ENCODE data around the gene FAH.

Gene FAH

DNA sequence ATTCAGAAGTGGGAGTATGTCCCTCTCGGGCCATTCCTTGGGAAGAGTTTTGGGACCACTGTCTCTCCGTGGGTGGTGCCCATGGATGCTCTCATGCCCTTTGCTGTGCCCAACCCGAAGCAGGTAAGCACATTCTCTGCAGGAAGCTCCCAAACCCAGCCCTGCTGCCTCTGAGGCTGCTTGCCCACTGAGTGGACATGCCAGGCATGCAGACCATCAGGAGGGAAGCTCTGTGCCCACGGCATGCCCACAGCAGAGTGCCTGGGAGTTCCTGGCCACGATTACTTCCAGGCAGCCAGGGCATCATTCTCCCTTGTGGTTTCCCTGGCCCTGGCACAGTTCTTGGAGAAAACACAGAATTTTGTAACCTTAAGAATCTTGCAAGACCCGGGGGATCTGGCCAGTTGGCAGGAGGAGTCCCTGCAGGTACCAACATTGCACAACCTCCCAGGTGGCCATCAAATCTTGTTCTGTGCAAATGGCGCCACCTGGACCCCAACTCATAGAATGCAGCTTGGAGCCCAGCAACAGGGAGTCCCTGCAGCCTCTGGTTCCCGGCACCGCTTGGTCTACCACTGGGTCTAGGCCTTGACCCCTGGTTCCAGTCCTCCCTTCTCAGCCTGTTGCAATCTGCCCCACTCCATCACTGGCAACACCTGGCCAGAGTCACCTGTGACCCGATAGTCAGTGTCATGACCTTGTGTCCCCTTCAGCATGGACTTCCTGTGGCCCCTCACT is 20.4 kb downstream of the FAH start:
- in situ Hi-C loops (cut with MboI; ENCODE audit: low pct_unique_long_range_greater_than_20kb, low sequenced_read_pairs, unreplicated experiment): loop anchor here (25.0 kb wide), 1 partner anchor 836 kb away; no protein-coding TSS in a partner anchor

DNA sequence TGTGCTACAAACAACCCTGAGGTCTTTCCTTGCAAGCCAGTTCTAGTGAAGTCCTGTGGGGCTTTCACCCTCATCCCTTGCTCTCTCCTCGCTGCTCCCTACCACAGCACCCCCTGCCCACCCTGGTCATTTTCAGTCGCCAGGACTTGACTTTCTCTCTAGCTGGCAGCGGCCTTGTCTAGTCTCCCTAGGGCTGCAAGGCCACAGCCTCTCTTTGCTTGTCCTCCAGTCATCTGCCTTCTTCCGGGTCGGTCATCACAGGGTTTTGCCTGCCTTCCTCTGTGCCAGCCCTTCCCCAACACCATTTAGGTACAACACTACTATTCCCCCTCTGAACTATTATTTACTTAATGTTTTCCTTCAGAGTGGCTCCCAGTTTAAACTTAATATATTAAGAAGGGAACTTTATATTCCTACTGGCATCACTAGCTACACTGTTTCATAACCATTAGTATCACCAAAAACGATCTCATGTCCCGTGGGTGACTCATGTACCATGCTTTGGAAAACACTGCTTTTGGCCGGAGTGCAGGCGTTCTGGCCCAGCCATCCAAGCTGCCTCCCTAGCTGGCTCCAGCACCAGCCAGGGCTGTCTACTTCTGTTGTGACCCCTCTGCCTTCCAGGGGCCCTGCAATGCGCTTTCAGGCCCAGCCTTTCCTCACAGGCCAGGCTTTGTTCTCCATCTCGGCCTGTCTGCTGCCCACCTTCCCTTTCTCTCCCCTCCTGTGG is 21.4 kb downstream of the FAH start:
- DNase-seq (ENCODE audit: low spot score): no peak
- in situ Hi-C loops (cut with MboI; ENCODE audit: low pct_unique_long_range_greater_than_20kb, low sequenced_read_pairs, unreplicated experiment): loop anchor here (25.0 kb wide), 1 partner anchor 837 kb away; no protein-coding TSS in a partner anchor
- TF ChIP-seq, protein P1, sequence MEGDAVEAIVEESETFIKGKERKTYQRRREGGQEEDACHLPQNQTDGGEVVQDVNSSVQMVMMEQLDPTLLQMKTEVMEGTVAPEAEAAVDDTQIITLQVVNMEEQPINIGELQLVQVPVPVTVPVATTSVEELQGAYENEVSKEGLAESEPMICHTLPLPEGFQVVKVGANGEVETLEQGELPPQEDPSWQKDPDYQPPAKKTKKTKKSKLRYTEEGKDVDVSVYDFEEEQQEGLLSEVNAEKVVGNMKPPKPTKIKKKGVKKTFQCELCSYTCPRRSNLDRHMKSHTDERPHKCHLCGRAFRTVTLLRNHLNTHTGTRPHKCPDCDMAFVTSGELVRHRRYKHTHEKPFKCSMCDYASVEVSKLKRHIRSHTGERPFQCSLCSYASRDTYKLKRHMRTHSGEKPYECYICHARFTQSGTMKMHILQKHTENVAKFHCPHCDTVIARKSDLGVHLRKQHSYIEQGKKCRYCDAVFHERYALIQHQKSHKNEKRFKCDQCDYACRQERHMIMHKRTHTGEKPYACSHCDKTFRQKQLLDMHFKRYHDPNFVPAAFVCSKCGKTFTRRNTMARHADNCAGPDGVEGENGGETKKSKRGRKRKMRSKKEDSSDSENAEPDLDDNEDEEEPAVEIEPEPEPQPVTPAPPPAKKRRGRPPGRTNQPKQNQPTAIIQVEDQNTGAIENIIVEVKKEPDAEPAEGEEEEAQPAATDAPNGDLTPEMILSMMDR (IDR thresholded peaks at IDR 0.05; ENCODE audit: extremely low read depth, insufficient read depth, missing control alignments): no peak

More for the DNA sequence above, 20.4 kb downstream of the FAH start:
- TF ChIP-seq, protein P1 (IDR thresholded peaks at IDR 0.05; ENCODE audit: extremely low read depth, insufficient read depth, missing control alignments): peak; percentile 93
- DNase-seq (ENCODE audit: low spot score): peak; percentile 82

DNA sequence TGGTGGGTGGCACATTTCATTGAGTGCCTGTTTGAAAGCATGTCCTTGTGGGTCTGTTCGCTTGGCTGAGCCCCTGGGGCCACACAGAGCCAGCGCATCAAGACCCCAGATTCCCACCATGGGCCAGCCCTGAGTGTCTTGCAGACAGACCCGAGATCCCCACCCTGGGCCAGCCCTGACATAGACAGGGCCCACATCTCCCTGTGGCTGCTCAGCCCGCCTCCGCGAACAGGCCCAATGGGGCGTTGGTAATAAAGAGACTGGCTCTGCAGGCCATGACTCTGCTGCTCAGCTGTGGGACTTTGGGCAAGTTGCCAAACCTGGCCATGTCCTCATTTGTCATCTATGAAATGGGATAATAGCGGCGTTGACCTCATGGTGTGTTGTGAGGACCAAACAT is 22.6 kb downstream of the FAH start:
- TF ChIP-seq, protein P1 (IDR thresholded peaks at IDR 0.05; ENCODE audit: extremely low read depth, insufficient read depth, missing control alignments): no peak
- in situ Hi-C loops (cut with MboI; ENCODE audit: low pct_unique_long_range_greater_than_20kb, low sequenced_read_pairs, unreplicated experiment): no loop called here
- DNase-seq (ENCODE audit: low spot score): no peak

DNA sequence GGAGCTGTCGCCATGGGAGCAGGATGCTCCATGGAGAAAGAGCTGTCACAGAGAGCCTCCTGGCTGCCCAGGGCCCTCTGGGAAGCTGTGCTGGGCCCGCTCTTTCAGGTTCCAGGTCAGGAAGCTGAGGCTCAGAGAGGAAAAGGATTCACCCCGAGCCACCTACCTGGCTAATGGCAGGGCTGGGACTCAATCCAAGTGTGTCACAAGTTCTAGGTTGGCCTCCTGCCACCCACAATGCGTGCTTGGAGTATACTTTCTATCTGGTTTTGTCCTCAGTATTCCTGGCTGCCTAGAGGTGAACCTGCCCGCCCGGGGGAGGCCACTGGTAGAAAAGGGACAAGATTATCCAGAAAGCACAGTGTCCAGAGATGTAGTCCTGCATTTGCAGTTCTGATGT is 23.6 kb downstream of the FAH start:
- TF ChIP-seq, protein P1 (IDR thresholded peaks at IDR 0.05; ENCODE audit: extremely low read depth, insufficient read depth, missing control alignments): no peak
- DNase-seq (ENCODE audit: low spot score): no peak
- in situ Hi-C loops (cut with MboI; ENCODE audit: low pct_unique_long_range_greater_than_20kb, low sequenced_read_pairs, unreplicated experiment): no loop called here

DNA sequence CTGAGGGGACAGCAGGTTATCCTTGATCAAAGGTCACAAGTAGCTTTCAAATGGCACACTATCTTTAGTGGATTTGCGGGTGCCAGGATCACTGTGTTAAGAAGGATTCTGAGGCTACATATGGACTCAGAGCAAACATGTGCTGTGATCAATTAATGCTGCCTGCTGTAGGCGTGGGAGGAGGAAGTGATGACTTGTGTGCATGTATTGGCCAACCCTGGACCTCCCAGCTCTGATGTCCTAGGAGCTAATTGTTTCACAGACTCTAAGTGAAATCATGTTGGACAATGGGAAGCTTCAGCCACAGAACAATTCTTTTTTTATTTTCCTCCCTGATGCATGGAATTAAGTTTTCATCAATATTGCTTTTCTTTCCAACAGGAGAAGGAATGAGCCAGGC is 24.4 kb downstream of the FAH start:
- TF ChIP-seq, protein P1 (IDR thresholded peaks at IDR 0.05; ENCODE audit: extremely low read depth, insufficient read depth, missing control alignments): no peak
- DNase-seq (ENCODE audit: low spot score): no peak
- in situ Hi-C loops (cut with MboI; ENCODE audit: low pct_unique_long_range_greater_than_20kb, low sequenced_read_pairs, unreplicated experiment): no loop called here

DNA sequence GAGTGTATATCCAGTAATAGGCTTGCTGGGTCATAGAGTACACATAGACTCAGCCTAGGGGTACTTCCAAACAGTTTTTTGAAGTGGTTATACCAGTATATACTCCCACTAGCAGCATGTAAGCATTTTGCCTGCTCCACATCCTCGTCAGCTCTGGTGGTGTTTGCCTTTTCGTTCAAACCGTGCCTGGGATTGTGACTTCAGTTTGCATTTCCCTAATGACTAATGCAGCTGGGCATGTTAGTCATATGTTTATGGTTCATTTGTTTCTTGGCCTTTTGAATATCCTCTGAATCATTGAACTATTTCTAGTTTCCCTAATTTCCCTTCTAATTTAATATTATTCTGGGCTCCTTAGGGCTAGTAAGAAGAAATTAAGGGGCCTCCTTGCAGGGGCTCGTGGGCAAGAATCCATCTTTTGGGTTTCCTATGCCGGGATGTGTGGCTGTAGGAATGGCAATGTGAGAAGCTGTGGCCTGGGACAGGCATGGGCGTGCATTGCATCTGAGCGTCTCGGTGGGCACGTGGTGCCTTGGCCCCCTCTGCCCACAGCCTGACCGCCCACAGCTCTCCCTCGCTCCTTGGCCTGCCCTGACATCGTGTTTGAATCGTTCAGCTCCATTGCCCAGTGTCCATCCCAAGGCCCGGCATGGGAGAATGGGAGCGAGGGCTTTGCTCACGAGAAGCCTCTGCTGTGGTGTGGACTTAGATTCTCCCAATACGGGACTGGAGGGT is 26.4 kb downstream of the FAH start:
- TF ChIP-seq, protein P1 (IDR thresholded peaks at IDR 0.05; ENCODE audit: extremely low read depth, insufficient read depth, missing control alignments): no peak
- in situ Hi-C loops (cut with MboI; ENCODE audit: low pct_unique_long_range_greater_than_20kb, low sequenced_read_pairs, unreplicated experiment): no loop called here
- DNase-seq (ENCODE audit: low spot score): no peak

Measured in GM13977 (cell line).